Fibroblast of mammary gland (primary cell): ENCODE data around the gene PRSS22.

Source experiments
- DNase-seq: peaks from one replicate; pipeline ENCODE4 v3.0.0-alpha.2; 2010; ENCODE audit warnings: low read depth
- H3K4me3 ChIP-seq: 2 replicates; pipeline ENCODE4 v1.5.1; 2011; ENCODE audit warnings: low read depth, mild to moderate bottlenecking, low read length, moderate library complexity; ENCODE audit not compliant: control insufficient read depth
- TF ChIP-seq, protein P1 (sequence below): conservative IDR thresholded peaks from 2 replicates; pipeline ENCODE4 v1.5.1; 2011; ENCODE audit warnings: low read depth, low read length, inconsistent platforms; ENCODE audit not compliant: control insufficient read depth, insufficient read depth

Gene PRSS22

GRCh38 chr16:2835638-2836493 lies 22.1 kb downstream of the PRSS22 start:
- peak; percentile 87 for DNase-seq

DNA sequence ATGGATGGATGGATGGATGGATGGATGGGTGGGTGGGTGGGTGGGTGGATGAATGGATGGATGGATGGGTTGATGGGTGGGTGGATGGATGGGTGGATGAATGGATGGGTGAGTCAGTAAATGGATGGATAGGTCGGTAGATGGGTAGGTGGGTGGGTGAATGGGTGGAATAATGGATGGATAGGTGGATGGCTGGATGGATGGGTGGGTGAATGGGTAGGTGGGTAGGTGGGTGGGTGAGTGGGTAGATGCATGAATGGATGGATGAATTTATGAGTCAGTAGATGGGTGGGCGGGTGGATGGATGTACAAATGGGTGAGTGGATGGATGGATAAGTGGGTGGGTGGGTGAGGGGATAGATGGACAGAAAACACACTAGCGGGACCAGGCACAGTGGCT lies 23.0 kb downstream of the PRSS22 start:
- TF ChIP-seq, protein P1, sequence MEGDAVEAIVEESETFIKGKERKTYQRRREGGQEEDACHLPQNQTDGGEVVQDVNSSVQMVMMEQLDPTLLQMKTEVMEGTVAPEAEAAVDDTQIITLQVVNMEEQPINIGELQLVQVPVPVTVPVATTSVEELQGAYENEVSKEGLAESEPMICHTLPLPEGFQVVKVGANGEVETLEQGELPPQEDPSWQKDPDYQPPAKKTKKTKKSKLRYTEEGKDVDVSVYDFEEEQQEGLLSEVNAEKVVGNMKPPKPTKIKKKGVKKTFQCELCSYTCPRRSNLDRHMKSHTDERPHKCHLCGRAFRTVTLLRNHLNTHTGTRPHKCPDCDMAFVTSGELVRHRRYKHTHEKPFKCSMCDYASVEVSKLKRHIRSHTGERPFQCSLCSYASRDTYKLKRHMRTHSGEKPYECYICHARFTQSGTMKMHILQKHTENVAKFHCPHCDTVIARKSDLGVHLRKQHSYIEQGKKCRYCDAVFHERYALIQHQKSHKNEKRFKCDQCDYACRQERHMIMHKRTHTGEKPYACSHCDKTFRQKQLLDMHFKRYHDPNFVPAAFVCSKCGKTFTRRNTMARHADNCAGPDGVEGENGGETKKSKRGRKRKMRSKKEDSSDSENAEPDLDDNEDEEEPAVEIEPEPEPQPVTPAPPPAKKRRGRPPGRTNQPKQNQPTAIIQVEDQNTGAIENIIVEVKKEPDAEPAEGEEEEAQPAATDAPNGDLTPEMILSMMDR, result no peak
- H3K4me3 ChIP-seq, result no peak overlapping the region
- DNase-seq, result no peak

More at GRCh38 chr16:2835638-2836493, 22.1 kb downstream of the PRSS22 start:
- TF ChIP-seq, protein P1, result no peak
- H3K4me3 ChIP-seq, result no peak overlapping the region

DNA sequence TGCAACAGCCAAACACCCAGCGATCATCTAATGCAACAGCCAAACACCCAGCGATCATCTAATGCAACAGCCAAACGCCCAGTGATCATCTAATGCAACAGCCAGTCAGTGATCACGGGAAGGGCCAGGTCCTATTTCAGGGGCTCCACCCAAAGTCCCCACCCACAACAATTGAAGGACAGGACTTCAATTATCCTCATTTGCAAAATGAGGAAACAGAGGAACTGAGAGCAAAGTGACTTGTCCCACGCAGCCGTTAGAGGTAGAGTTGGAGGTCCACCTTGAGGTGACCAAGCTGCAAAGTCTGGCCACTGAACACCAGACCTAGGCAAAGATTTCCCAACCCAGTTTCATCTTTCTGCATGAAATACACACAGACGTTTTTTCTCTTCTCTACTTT lies 24.2 kb downstream of the PRSS22 start:
- no peak for DNase-seq
- TF ChIP-seq, protein P1, result no peak
- no peak overlapping the region for H3K4me3 ChIP-seq

DNA sequence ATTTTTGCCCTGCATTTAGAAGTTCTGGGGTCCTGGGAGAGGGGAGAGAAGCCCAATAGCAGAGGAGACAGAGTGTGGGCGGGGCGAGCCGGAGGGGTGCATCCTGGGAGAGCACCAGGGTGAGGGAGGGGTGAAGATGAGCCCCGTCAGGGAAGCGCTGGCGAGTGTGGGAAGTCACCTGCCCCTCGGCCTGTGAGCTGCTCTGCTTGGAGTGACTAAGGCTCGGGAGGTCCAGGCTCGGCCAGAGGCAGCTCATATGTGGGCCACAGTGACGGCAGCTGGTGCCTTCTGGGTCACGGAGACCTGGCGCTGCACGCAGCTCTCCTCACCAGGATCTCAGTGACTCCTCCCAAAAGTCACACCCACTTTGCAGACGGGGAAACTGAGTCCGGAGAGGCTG lies 26.8 kb downstream of the PRSS22 start:
- DNase-seq, result no peak
- no peak overlapping the region for H3K4me3 ChIP-seq
- TF ChIP-seq, protein P1, result no peak

- TF ChIP-seq, protein P1, result no peak
- no peak for DNase-seq
- no peak overlapping the region for H3K4me3 ChIP-seq
Observed at GRCh38 chr16:2830355-2830695, 27.6 kb downstream of the PRSS22 start.

DNA sequence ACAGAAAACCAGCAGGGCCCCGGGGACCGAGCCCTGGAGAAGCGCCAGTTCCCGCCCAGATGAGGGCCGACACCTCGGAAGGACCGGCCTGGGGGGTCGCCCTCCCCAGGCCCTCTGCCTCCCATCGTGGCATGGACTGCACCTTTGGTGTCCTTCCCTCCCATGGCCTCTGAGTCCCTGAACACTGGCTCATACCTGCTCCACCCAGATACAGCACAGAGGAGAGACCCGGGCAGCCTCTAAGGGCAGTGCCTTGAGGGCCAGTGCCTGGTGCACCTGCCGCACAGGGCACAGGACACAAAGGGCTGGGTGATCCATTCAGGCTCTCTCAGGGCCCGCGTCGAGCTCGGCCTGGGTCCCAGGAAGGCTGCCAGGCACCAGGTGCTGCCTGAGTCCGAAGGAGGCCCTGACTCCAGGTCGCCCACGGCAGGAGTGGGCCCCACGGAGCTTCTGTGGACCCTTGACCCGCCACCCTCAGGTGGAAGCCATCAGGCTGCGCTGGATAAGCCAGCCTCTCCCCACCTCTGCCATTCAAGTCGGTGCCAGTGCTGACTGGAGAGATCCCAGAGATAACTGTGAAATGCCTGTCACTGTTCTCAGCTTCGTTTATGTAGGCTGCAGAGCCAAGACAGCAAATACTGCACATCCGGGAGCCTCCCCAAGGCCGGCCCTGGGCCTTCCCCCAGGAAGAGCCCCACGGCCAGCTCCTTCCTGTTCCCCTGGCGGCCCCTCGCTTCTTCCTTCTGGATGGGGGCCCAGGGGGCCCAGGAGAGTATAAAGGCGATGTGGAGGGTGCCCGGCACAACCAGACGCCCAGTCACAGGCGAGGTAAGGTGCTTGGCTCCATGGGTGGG lies 28.2 kb downstream of the PRSS22 start, which contains the start of gene ZG16B:
Gene ZG16B, plus strand, starts transcription at position 803 of the 854 bp plus-strand sequence. CDS start 139 bp downstream, outside the sequence.
- TF ChIP-seq, protein P1, result no peak
- no peak for DNase-seq
- no peak within 1 kb of the TSS for H3K4me3 ChIP-seq
